ENCODE data around the gene CYP26B1. TPM values are rescaled to one million over a fixed set of nuclear protein-coding genes. Genes with fewer than 3 reads are reported as not detected.
A peak's percentile ranks its signal among the peaks of the same experiment; 100 is the strongest.

The CYP26B1 gene
- total RNA-seq, 1 experiment from 2014 or later = 0.20 TPM

DNA sequence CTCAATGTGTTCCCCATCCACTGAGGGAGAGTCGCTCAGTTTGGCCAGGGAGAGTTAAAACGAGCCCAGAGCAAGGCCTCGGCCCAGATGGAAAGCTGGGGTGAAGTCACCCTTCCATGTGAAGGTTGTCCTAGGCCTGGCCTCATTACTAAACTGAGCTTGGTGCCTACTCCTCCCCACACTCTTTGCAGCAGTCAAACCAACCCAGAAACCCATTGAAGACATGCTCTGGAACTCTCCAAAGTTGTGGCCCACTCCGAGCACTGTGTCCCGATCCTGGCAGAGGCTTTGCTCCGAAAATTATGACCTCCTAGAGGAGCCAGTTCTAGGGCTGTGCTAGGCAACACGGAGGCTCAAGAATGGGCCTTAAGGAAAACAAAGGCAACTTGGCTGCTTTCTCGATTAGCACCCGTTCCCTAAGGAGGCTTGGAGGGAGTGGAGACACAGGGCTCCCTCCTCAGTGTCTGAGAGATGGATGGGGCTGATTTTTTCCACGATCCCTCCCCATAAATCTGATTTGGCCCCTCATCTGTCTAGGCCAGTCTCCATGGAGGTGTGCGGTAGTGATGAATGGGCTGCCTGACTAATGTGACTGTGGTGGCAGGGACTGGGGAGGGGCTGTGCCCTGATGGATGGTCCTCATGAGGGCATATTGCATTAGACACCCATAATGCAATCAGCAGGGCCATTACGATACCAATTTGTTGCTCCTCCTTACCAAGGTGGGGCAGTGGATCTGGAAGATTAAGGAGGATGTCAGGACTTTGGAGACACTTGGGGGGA is 11.7 kb upstream of the CYP26B1 start:
- H3K79me1 ChIP-seq (ENCODE audit: insufficient read depth, low read depth, low read length, poor library complexity, severe bottlenecking) = no peaks in the 10 kb centered on the region
- H3K14ac ChIP-seq (ENCODE audit: insufficient read depth, low read length) = no peak overlapping the region
- H2AFZ ChIP-seq (ENCODE audit: low read length) = no peak overlapping the region
- TF ChIP-seq, protein P1, sequence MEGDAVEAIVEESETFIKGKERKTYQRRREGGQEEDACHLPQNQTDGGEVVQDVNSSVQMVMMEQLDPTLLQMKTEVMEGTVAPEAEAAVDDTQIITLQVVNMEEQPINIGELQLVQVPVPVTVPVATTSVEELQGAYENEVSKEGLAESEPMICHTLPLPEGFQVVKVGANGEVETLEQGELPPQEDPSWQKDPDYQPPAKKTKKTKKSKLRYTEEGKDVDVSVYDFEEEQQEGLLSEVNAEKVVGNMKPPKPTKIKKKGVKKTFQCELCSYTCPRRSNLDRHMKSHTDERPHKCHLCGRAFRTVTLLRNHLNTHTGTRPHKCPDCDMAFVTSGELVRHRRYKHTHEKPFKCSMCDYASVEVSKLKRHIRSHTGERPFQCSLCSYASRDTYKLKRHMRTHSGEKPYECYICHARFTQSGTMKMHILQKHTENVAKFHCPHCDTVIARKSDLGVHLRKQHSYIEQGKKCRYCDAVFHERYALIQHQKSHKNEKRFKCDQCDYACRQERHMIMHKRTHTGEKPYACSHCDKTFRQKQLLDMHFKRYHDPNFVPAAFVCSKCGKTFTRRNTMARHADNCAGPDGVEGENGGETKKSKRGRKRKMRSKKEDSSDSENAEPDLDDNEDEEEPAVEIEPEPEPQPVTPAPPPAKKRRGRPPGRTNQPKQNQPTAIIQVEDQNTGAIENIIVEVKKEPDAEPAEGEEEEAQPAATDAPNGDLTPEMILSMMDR (conservative IDR thresholded peaks at IDR 0.05) = no peak
- H3K4me3 Mint-ChIP-seq = no peak overlapping the region
- no peaks in the 10 kb centered on the region for H3K36me3 Mint-ChIP-seq (ENCODE audit: insufficient read depth in 1 of 3, low read depth in 3 of 3)
- H4K91ac ChIP-seq (ENCODE audit: insufficient read length, low read depth, low read length) = no peak overlapping the region
- no peak overlapping the region for H2BK5ac ChIP-seq (ENCODE audit: insufficient read length, low read length)
- no CpG with 5 or more reads among the region's 12 CpGs for WGBS (ENCODE audit: extremely low coverage, insufficient read length, low lambda C conversion rate)
- no peak overlapping the region for H3K27ac ChIP-seq (ENCODE audit: insufficient read length, low read depth, low read length)
- no peak overlapping the region for H3K18ac ChIP-seq (ENCODE audit: insufficient read length, low read depth, low read length)
- H3K4me1 Mint-ChIP-seq = no peaks in the 10 kb centered on the region
- no peak overlapping the region for H4K5ac ChIP-seq (ENCODE audit: insufficient read length, low read depth, low read length)
- H3K9me3 Mint-ChIP-seq = no peaks in the 10 kb centered on the region
- no peak overlapping the region for H2AK5ac ChIP-seq (ENCODE audit: insufficient read length, low read length)
- no peaks in the 10 kb centered on the region for H3K79me2 ChIP-seq (ENCODE audit: insufficient read depth, low read length)
- H3K27me3 Mint-ChIP-seq (ENCODE audit: low read depth) = peaks cover 24% of the 10 kb centered on the region
- H3T11ph ChIP-seq (ENCODE audit: low read length) = no peak overlapping the region
- no peak overlapping the region for H3K23ac ChIP-seq (ENCODE audit: insufficient read length, low read depth, low read length)
- H3K56ac ChIP-seq (ENCODE audit: insufficient read length, low read depth, low read length) = no peak overlapping the region
- no peak overlapping the region for H3K9ac ChIP-seq (ENCODE audit: extremely low read depth, insufficient read length, low read length)
- no peak overlapping the region for H2BK120ac ChIP-seq (ENCODE audit: low read depth, low read length, poor library complexity, severe bottlenecking)
- H2BK12ac ChIP-seq (ENCODE audit: insufficient read length, low read depth, low read length) = no peak overlapping the region
- H3K4me1 ChIP-seq (ENCODE audit: insufficient read depth, low read length) = no peaks in the 10 kb centered on the region
- H3K4ac ChIP-seq (ENCODE audit: low read depth, low read length) = no peak overlapping the region
- H3K23me2 ChIP-seq (ENCODE audit: insufficient read length, low read depth, low read length, poor library complexity, severe bottlenecking) = no peaks in the 10 kb centered on the region
- H3K4me2 ChIP-seq (ENCODE audit: insufficient read depth, insufficient read length, low read length) = no peak overlapping the region
- no peak overlapping the region for H2BK20ac ChIP-seq (ENCODE audit: low read depth, low read length, poor library complexity, severe bottlenecking)
- H4K20me1 ChIP-seq (ENCODE audit: control insufficient read depth, insufficient read depth, insufficient read length) = no peaks in the 10 kb centered on the region
- H3K27me3 ChIP-seq (ENCODE audit: insufficient read depth, low read length) = no peaks in the 10 kb centered on the region
- DNase-seq = no peak
- no peaks in the 10 kb centered on the region for H3K9me3 ChIP-seq (ENCODE audit: control insufficient read depth, low read depth, low read length)
- H2BK15ac ChIP-seq (ENCODE audit: low read depth, low read length) = no peak overlapping the region
- no peak overlapping the region for H4K8ac ChIP-seq (replicated peaks; ENCODE audit: insufficient read length, low read depth, low read length)
- peak overlapping the region in 1 of 3 experiments; percentile 23; a peak in 1 of 7 replicates for H3K27ac Mint-ChIP-seq
